BJ (cell line): Measurements from ENCODE around the gene GLMN. TPM values are rescaled to one million over a fixed set of nuclear protein-coding genes. Genes with fewer than 3 reads are reported as not detected.

Experiments used
- CTCF ChIA-PET: fragments of 350-600 bp; formaldehyde crosslinking; extraction: SDS; loops from one replicate; lab custom pipeline; 2021; ENCODE audit warnings: antibody characterized with exemption, inconsistent platforms; lab: Yijun Ruan, JAX
- POLR2A ChIA-PET: fragments of 300-600 bp; sonication (Branson Sonifier 250); formaldehyde crosslinking; extraction: SDS; loops from one replicate; lab custom pipeline; 2021; ENCODE audit warnings: antibody characterized with exemption; lab: Charles Lee
- DNase-seq: peaks from one replicate; pipeline ENCODE4 v3.0.0-alpha.2; 2011; ENCODE audit warnings: low read depth
- H3K27me3 ChIP-seq: 2 replicates; pipeline ENCODE4 v1.6.0; 2011; ENCODE audit warnings: low read length; ENCODE audit not compliant: control insufficient read depth, insufficient read depth
- H3K36me3 ChIP-seq: 2 replicates; pipeline ENCODE4 v1.5.1; 2011; ENCODE audit warnings: low read length; ENCODE audit not compliant: control insufficient read depth, insufficient read depth
- H3K4me3 ChIP-seq: 2 replicates; pipeline ENCODE4 v1.5.1; 2011; ENCODE audit warnings: low read depth, mild to moderate bottlenecking, control low read depth, low read length
- polyA plus RNA-seq: library from polyadenylated mRNA; depleted of rRNA; stranded (reverse); fragments of >200 nt; gene quantifications from 2 replicates; pipeline ENCODE4 v1.2.3, GENCODE V29; 2011
- TF ChIP-seq, protein P1 (sequence below): IDR thresholded peaks from 2 replicates; pipeline ENCODE4 v1.5.1; 2011; ENCODE audit warnings: low read depth, mild to moderate bottlenecking, control low read depth, inconsistent platforms, low read length, moderate library complexity; ENCODE audit not compliant: insufficient read depth

GLMN gene
- polyA plus RNA-seq, 1 experiment, result 1.3 TPM

DNA sequence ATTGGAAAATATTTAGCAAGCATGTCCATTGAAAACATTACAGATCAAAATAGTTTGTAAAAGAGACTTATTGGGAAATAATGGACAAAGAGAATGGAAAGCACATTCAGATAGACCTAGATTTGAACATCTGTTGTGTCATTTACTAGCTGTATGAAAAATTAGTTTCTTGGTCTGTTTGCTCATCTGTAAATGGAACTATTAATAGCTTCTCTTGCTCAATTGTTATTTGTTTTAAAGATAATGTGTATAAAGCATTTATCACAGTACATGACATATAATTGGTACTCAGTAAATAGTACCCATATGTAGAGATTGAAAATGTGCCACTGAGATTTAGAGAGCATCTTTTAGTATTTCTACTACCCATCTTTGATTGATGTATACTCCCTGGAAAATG, 26.0 kb upstream of the GLMN start:
- DNase-seq, result no peak
- TF ChIP-seq, protein P1, sequence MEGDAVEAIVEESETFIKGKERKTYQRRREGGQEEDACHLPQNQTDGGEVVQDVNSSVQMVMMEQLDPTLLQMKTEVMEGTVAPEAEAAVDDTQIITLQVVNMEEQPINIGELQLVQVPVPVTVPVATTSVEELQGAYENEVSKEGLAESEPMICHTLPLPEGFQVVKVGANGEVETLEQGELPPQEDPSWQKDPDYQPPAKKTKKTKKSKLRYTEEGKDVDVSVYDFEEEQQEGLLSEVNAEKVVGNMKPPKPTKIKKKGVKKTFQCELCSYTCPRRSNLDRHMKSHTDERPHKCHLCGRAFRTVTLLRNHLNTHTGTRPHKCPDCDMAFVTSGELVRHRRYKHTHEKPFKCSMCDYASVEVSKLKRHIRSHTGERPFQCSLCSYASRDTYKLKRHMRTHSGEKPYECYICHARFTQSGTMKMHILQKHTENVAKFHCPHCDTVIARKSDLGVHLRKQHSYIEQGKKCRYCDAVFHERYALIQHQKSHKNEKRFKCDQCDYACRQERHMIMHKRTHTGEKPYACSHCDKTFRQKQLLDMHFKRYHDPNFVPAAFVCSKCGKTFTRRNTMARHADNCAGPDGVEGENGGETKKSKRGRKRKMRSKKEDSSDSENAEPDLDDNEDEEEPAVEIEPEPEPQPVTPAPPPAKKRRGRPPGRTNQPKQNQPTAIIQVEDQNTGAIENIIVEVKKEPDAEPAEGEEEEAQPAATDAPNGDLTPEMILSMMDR, result no peak
- 0 out of 2 replicates have a peak, but pooled peaks cover 1% of the 10 kb centered on the region for H3K36me3 ChIP-seq
- no peaks in the 10 kb centered on the region for H3K27me3 ChIP-seq
- ChIA-PET POLR2A (no interaction called here), CTCF (interaction anchor here (0.6 kb wide), 1 partner anchor 240 kb away, joined by 3 read pairs; no protein-coding TSS in a partner anchor)
- no peak overlapping the region for H3K4me3 ChIP-seq

DNA sequence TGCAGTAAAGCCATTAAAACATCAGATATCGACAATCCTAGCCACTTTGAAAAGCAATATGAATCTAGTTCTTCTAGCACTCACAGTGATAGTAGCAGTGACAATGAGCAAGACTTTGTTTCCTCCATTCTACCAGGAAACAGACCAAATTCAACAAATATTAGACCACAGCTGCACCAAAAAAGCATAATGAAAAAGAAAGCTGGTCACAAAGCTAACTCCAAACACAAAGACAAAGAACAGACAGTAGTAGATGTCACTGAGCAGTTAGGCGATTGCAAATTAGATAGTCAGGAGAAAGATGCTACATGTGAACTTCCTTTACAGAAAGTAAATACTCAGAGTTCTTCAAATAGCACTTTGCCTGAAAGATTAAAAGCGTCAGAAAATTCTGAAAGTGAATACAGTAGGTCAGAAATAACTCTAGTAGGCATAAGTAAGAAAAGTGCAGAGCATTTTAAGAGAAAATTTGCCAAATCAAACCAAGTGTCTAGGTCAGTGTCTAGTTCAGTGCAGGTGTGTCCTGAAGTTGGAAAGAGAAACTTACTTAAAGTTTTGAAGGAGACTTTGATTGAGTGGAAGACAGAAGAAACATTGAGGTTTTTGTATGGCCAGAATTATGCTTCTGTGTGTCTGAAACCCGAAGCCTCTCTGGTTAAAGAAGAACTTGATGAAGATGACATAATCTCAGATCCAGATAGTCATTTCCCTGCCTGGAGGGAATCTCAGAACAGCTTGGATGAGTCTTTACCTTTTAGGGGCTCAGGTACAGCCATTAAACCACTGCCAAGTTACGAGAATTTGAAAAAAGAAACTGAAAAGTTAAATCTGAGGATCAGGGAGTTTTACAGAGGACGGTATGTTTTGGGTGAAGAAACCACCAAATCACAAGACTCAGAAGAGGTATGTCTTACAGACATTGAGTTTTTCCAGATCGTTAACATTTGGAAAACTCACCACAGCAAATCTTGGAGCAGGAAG, 25.0 kb upstream of the GLMN start:
- Histone ChIP-seq H3K4me3 (no peak overlapping the region), H3K36me3 (0 out of 2 replicates have a peak, but pooled peaks cover 1% of the 10 kb centered on the region), H3K27me3 (no peaks in the 10 kb centered on the region)
- TF ChIP-seq, protein P1, result no peak
- no peak for DNase-seq
- ChIA-PET POLR2A (no interaction called here), CTCF (interaction anchor here (1.4 kb wide), 1 partner anchor 24 kb away, joined by 3 read pairs; no protein-coding TSS in a partner anchor)

DNA sequence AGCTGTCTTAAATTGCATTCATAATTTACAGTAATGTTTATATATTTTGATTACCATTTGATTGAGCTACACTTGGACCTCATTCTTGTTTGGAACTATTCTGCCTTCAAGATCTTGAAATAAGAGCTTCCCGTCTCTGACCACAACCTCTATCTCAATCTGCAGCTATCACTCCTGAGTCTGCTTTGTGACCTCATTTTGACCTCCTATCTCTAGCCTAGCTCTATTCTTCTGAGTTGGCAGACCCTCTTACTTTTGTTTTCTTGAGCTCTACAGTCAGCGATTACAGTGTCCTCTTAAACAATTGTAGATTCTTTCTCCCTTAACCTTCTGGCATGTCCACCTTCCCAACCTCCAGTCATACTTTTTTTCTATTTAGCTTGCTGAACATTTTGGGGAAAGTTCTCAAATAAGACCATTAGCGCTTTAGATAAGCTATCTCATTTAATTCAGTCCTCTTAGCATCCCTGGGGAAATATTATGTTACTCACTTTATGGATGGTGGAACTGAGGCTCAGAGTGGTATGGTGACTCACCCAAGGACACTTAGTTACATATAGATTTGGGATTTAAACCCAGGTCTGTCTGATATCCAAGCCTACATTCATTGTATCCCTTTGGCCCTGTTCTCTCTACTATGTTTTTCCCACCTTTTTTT, 19.2 kb upstream of the GLMN start:
- CTCF ChIA-PET, result interaction anchor here (0.7 to 2.5 kb wide), 3 partner anchors 8 to 278 kb away, joined by 3 to 10 read pairs (median 4); no protein-coding TSS in a partner anchor
- Histone ChIP-seq H3K36me3 (no peaks in the 10 kb centered on the region), H3K27me3 (no peaks in the 10 kb centered on the region), H3K4me3 (no peak overlapping the region)
- POLR2A ChIA-PET, result no interaction called here
- DNase-seq, result no peak
- TF ChIP-seq, protein P1, result no peak

DNA sequence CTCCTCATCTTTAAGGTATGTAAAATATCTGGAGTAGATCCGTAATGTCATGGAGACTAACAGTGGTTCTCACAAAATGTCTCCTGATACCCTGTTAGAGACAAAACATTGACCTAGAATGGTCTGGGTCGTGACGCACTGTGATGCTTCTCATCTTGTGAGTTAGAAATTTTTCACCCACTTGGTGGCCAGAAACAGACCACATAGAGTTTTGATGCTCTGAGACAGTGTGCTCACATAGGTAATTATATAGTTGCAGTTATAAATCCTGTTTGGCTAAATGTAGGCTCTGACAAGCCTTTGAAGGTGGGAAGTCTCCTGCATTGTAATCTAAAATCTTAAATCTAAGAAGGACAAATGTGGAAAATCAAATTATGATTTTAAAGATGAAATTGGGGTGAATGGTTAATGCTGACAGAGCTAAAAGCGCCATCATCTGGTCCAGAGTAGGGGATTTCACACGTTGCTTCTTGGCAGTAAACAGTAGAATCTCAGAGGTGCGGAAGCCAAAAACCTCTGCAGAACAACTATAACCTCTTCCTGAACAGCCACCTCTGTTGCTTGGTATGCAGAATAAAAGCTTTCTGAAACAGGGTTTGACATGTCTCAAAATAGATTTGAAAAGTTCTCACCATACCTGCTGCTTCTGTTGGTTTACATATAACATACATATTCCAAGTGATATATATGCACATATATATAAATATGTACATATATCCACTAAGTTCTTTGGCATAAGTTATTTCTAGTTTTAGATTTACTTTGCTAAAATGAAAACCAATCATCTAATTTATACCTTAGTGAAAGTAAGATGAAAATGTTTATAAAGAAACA, 17.2 kb upstream of the GLMN start:
- DNase-seq, result no peak
- Histone ChIP-seq H3K36me3 (no peaks in the 10 kb centered on the region; the same call in 1 of the 2 replicates), H3K4me3 (no peak overlapping the region), H3K27me3 (no peaks in the 10 kb centered on the region)
- TF ChIP-seq, protein P1, result no peak
- ChIA-PET CTCF (interaction anchor here (1.1 to 1.3 kb wide), 2 partner anchors 10 to 24 kb away, joined by 3 to 6 read pairs; no protein-coding TSS in a partner anchor), POLR2A (no interaction called here)
